Fibroblast of the aortic adventitia (primary cell): ENCODE data around the gene TSTD2. TPM values are rescaled to one million over a fixed set of nuclear protein-coding genes. Genes with fewer than 3 reads are reported as not detected.
"Not testable (repeated sequence)": the region's sequence is repeated elsewhere in the genome, so short reads cannot be mapped to it uniquely, and the experiment has no call there.

Source experiments
- DNase-seq: peaks from one replicate; pipeline ENCODE4 v3.0.0-alpha.2; 2010; ENCODE audit warnings: low read depth
- H3K4me3 ChIP-seq: 2 replicates; pipeline ENCODE4 v1.5.1; 2011; ENCODE audit warnings: low read depth, mild to moderate bottlenecking, control low read depth, low read length, moderate library complexity
- CTCF ChIP-seq: IDR thresholded peaks from 2 replicates; pipeline ENCODE4 v1.5.1; 2011; ENCODE audit warnings: mild to moderate bottlenecking, low read length, control low read depth, inconsistent platforms; ENCODE audit not compliant: insufficient read depth
- total RNA-seq: library from RNA; depleted of rRNA; stranded (reverse); fragments of >200 nt; gene quantifications from 2 replicates; pipeline ENCODE4 v1.2.3, GENCODE V29; 2012; ENCODE audit warnings: low replicate concordance

The TSTD2 gene
- total RNA-seq, 1 donor: 17.6 TPM

GRCh38 chr9:97593960-97594359 lies 39.2 kb downstream of the TSTD2 start:
- no peak for DNase-seq
- TF ChIP-seq CTCF: no peak

GRCh38 chr9:97592126-97592525 lies 41.0 kb downstream of the TSTD2 start:
- no peak overlapping the region for H3K4me3 ChIP-seq
- no peak for DNase-seq
- TF ChIP-seq CTCF: no peak

More at GRCh38 chr9:97593960-97594359, 39.2 kb downstream of the TSTD2 start:
- no peak overlapping the region for H3K4me3 ChIP-seq

- H3K4me3 ChIP-seq: no peak overlapping the region
- DNase-seq: no peak
- no peak for TF ChIP-seq CTCF
These were observed 41.6 kb downstream of the TSTD2 start for GRCh38 chr9:97591535-97591934.

GRCh38 chr9:97586909-97587308 lies 46.3 kb downstream of the TSTD2 start:
- not testable (repeated sequence) for H3K4me3 ChIP-seq, DNase-seq

GRCh38 chr9:97584778-97585177 lies 48.4 kb downstream of the TSTD2 start:
- not testable (repeated sequence) for DNase-seq, H3K4me3 ChIP-seq

- not testable (repeated sequence) for DNase-seq, H3K4me3 ChIP-seq
These were observed 51.6 kb downstream of the TSTD2 start for GRCh38 chr9:97581590-97581989.

GRCh38 chr9:97579914-97580313 lies 53.3 kb downstream of the TSTD2 start:
- no peak for DNase-seq
- H3K4me3 ChIP-seq: no peak overlapping the region
- TF ChIP-seq CTCF: no peak

- TF ChIP-seq CTCF: no peak
These were observed 54.3 kb downstream of the TSTD2 start for GRCh38 chr9:97578846-97579245.

GRCh38 chr9:97577051-97577450 lies 56.1 kb downstream of the TSTD2 start:
- H3K4me3 ChIP-seq: no peak overlapping the region
- no peak for TF ChIP-seq CTCF
- DNase-seq: no peak

More at GRCh38 chr9:97578846-97579245, 54.3 kb downstream of the TSTD2 start:
- no peak for DNase-seq
- H3K4me3 ChIP-seq: no peak overlapping the region
